Occipital lobe (tissue), 2 donors: ENCODE data around the gene AFAP1. TPM values are rescaled to one million over a fixed set of nuclear protein-coding genes. Genes with fewer than 3 reads are reported as not detected.
A peak's percentile ranks its signal among the peaks of the same experiment; 100 is the strongest.

Experiments
- DNase-seq: peaks from one replicate; lab custom pipeline; 2025; lab: John Stamatoyannopoulos, UW
- total RNA-seq: library from RNA; depleted of rRNA; stranded (reverse); fragments of >200 nt; gene quantifications from one replicate; pipeline ENCODE4 v1.2.3, GENCODE V29; 2014

The AFAP1 gene
- total RNA-seq, 1 donor from 2014 or later = 62.2 TPM

DNA sequence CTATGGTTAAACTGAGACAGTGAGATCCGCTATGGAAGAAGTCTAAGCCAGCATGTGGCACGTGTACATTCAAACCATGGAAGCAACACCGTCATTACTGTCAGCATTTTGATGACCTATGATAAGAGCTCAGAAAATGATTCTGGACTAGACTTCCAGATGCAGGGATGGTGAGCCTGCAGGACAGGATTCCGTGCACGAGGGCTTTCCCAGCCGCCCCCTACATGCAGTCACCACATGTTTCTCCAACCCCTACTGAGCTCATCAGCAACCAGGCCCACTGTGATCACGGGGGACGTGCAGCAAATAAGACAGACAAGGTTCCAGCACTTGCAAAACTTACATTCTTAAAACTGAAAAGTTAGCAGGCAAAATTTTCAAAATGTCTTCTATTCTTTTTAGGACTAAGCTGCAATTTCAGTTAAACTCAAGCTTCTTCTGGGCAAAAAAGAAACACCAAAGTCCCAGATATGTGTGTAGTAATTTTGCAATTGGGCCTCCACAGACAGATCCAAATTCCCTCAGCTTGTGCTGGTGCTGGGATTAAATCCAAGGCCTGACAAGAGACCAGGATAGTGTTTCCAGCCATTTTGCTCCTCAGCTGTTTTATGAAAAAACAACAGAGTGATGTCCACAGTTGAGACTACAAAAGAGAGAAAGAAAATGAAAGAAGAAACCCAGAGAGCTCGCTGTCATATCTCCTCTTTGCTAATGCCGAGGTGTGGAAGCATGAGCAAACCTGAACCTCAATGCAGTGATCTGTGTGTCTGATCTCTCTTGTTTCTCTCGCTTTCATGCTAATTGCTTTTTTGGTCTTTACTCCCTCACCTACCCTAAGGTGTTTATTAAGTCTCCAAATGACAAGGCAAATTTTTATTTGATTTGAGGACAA is 118.2 kb downstream of the AFAP1 start:
- DNase-seq = no peak

DNA sequence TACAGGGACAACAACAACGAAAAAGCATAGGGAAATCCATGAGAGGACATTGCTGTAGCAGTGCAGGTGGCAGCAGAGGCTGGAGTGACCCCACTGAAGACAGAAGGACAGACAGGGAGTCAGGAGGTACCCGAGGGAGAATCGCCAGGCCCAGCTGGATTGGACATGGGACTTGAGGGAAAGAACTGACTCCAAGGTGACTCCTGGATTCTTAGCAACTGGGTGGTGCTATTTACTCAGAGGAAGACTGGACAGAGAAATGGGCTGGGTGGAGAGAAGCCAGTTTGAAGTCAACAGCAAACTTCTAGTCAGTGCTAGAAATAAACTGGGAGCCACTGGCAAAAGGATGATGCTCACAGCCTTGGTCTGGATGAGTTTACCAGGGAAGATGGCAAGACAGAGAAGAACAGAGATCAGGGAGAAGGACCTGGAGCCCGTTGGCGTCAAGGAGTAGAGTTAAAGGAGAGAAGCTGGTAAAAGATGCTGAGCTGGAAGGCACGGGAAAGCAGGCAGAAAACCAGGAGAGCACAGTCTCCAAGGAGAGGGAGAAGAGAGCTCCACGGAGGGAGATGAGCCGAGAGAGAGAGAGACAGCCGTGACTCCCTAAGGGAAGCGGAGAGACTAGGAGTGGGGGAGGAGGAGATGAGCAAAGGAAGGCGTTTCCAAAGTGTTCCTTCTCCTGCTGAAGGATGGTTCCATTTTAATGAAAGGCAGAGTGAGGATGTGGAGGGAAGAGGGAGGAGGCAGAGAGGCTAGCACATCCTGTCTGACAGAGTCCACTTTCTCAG is 119.4 kb downstream of the AFAP1 start:
- no peak for DNase-seq

DNA sequence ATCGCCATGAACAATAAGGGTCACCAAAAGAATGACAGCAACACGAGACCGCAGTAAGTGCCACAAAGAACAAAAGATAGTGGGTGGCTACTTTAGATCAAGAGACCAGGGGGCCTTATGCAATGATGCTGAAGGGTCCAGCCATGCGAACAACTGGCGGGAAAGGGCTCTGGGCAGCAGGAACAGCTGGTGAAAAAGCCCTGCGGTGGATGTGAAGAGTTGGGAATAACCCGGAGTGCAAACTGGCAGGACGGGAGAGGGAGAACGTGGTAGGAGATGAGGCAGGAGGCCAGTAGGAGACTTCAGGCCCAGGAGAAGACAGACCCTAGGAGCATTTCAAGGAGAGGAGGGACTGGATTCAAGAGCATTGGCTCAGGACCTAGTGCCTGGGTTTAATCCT is 120.2 kb downstream of the AFAP1 start:
- DNase-seq = no peak

- no peak for DNase-seq
Measured at GRCh38 chr4:7818399-7818911, 121.2 kb downstream of the AFAP1 start.

DNA sequence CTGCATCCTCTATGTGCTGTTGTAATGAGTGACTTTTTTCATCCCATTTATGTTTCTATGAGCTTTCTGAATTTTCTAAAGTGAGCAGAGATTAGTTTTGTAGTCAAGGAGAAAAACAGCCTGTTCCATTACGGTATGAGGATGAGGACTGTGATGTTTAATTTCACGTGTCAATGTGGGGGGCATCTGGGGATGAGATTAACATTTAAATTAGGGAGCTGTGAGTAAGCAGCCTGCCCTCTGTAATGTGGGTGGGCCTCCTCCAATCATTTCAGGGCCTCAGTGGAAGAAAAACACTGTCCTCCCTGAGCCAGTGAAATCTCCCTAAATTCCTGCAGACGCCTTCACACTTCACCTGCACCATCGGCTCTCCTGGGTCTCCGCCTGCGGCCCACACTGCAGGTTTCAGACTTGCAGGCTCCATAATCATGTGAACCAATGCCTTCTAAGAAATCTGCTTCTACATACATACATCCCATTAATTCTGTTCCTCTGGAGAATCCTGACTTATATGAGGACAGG is 121.7 kb downstream of the AFAP1 start:
- no peak for DNase-seq

DNA sequence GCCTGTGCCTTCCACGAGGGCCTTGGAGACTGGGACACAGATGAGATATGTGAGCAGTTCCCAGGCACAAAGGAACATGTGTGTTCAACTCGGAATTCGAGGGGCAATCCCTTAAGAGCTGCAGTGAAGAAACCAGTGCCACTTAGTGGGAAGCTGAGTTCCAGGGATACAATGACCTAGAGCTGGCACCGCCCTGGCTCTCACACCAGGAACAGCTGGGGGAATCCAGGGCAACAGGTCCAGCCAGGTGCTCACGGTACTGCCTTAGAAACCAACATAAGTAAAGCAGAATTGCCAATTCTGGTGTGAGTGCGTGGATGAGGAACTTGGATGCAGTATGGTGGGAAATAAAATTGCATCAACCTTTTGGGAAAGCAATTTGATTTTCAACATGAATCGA is 122.9 kb downstream of the AFAP1 start:
- no peak for DNase-seq

- DNase-seq = no peak
Measured at GRCh38 chr4:7815981-7816380, 123.7 kb downstream of the AFAP1 start.

DNA sequence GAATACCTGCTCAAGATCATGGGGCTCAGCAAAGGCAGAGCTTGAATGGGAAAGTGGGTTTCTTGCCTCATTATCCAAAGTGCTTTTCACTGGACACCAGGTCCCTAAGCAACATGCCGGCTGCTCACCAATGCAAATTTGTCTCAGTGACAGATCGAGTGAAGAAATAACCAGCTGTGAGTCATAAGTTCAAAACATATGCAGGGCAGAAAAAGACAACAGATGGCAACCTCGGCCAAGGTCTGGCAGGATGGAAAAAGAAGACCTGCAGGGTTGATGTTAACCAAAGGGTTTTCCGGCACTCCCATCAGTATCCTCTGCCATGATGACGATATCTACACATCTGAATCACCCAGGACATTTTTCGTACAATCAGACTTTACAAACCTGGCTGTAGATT is 124.1 kb downstream of the AFAP1 start:
- DNase-seq = no peak

DNA sequence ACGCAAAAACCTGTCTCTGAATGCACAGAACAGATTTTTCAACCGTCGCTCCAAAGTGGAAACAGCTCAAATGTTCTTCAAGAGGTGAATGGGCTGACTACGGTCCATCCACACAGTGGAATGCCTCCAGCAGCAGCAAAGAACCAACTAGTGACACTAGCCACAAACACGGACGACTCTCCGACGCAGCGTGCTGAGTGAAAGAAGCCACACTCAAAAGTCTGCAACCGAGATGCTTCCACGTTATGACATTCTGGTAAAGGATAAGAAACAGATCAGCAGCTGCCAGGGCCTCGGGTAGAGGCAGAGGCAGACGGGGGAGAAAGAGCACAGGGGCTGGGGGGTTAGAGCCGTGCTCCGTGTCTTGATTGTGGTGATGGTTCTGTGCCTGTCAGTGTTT is 125.2 kb downstream of the AFAP1 start:
- DNase-seq = no peak

DNA sequence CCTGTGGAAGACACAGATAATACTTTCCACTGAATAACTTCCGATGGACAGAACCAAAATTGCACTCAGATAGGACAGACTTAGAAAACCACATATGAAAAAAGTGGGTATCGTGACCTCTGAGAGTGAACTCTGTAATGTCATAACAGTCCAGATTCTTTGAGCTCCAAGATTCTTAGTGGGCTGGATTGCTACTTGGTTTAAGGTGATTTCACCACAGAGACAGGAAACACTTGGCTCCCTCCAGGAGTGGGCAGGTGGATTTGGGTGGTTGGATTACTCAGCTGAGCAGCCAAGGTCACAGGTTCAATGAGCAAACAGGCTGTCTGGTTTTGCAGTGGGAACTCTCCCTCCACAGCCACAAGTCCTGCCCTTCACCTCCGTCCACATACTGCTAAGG is 126.0 kb downstream of the AFAP1 start:
- no peak for DNase-seq

GRCh38 chr4:7812921-7813320 is 126.7 kb downstream of the AFAP1 start:
- DNase-seq = no peak

DNA sequence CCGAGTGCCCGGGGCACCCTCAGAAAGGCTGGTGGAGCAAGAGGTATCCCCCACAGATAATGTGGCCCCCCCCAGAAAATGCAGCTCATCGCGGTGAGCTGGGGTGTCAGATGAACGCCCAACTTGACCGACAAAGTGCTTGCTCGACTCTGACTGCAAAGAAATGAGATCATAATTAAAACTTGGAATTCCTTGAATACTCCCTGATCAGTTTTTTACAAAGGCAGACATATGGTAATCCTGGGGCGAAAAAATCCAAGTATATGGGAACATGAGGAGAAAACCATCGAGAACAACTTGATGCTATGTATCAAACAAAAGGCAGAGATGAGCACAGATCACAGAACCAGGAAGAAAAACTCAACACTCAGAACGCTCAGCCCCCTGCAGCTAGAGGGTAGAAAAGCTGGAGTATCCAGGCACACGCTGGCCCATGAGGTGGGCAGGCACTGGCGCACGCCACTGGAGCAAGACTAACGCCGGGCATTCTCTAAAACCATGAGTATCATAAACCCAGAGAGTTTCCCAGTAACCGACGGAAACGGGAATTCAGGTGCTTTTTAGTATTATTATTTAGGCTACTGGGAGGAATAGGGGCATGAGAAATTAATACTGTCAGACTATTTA is 127.3 kb downstream of the AFAP1 start:
- DNase-seq = no peak

DNA sequence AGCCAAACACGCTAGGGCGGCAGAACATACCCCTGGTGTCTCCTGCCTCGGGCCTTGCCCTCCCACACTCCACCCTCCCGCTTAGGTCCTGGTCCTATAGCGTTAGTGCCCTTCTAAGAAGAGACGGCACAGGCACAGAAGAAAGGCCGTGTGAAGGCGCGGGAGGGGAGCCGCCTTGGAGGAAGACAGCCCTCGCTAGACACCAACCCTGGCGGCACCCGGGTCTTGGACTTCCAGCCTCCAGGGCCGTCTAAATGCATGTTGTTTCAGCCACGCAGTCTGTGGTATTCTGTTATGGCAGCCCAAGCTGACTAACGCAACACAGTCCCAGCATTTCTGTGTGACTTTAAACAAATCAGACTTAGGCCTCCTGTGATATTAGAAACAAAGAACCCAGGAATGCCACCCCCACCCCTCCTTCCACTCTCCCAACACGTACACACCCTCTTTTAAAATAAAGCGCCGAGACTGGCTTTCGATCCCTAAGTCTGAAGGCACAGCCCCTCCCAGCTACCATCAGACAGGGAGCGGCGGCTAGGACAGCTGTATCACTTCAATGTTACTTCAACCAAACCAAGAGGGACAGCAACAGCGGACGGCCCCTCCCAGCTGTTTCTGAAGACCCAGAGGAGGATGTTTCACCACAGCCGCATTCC is 128.0 kb downstream of the AFAP1 start:
- no peak for DNase-seq

DNA sequence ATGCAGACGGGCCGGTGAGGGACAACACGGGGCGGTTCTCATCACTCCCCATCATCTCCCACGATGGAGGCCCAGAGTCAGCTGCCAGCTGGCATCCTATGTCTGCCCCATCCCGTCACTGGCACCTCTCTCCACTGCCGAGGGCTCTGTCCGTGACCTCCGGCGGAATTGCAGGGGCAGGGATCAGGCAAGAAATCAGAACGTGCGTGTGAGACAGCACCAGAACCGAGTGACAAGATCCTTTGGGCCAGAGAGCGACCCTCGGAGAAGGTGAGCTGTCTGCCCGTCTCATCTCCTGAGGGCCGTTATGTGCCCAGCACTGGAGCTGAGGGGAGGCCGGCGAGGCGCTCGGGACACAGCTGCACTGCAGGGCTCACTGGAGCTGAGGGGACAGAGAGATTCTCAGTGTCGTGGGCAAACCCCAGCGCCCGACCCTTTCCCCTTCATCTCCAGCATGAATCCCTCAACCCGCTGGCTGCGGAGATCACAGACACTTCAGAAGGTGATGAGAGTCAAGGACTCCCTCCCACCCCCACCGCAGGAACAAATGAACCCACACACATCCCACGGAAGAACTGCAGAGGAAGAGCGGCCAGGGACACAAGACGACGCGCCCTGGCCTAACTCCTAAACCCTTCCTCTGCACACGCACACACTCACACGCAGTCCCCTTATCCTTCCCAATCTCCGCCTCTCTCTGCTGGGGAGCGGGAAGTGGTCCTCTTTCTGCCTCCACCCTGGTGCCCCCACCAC is 128.7 kb downstream of the AFAP1 start:
- DNase-seq = no peak

DNA sequence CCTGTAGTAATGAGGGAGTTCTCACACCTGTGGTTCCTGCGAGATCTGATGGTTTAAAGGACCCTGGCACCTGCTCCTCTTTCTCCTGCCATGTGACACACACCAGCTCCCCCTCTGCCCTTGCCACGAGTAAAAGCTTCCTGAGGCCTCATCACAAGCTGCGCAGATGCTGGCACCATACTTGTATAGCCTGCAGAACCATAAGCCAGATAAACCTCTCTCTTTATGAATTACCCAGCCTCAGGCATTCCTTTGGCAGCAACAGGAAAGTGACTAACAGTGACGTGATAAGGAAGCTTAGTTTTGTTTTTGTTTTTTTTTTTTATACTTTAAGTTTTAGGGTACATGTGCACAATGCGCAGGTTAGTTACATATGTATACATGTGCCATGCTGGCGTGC is 130.9 kb downstream of the AFAP1 start:
- DNase-seq = no peak

DNA sequence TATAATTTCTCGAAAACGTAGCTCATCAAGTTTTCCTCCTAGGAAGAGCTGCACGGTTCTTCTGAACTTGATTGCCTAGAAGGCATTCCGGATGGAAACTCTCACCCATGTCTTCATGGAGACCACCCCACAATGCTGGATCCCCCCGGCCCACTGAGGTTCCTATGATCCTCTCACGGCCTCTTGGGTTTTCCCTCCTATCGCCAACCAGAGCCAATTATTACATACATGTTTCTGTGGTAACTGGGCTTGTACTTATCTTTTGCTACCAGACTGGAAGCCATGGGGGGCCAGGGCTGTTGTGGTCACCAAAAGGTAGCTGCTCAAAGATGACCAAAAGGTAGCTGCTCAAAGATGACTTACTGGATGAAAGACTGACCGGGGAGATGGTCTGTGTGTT is 131.5 kb downstream of the AFAP1 start:
- no peak for DNase-seq

DNA sequence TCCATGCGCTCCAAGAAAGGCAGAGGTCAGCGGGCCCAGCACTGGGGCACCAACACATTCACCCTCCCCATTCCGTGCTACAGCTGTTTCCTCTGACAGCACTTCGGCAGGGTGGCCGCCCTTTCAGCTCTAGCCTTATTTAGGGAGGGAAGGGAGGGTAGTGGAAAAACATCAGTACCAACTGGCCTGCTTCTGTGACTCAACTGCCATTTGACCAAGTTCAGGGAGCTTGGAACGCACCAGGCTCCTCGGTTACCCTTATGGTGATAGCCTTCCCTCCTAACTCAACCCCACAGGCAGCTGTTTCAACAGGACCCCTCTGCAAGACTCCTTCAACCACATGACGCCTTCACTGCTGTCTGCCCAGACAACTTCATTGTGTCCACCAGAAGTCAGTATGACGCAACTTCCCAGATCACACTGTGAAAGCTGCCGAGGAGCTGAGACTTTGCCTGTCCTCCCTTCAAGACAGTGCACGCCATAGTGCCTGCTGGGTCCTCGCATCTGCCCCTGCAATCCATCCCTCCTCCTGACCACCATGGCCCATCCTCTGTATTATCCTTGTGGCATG is 132.2 kb downstream of the AFAP1 start:
- DNase-seq = no peak

DNA sequence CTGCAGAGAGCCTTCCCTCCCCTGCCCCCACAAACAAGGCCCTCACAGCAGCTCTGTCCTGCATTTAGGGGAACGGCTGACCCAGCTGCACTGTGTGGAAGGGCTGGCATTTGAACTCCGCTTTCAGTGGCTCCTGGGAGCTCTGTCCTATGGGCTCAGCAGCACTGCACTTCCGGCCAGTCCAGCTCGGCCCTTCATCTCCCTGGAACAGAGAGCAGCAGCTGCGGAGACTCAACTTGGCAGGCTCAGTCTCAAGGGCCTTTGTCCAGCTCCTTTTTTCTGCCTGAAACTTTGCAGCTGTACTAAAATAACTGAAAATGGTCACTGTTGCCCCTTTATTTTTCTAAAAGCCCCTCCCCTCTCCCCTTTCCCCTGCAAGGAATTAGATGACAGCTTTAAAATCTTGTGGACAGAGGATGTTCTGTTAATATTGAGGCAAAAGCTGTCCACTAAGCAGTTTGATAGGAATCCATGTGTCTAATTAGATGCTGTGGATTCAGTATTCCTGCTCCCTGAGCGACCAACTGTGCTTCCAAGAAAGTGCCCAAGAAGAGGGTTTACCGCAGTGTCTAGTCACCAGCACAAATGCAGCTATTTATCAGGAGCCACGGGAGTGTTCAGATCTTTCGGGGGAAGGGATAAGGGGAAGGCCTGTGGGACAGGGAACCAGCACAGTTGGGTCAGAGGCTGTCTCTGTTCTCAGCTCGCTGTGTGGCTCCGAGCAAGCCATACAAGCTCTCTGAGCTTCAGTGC is 133.1 kb downstream of the AFAP1 start:
- peak; percentile 37 for DNase-seq

DNA sequence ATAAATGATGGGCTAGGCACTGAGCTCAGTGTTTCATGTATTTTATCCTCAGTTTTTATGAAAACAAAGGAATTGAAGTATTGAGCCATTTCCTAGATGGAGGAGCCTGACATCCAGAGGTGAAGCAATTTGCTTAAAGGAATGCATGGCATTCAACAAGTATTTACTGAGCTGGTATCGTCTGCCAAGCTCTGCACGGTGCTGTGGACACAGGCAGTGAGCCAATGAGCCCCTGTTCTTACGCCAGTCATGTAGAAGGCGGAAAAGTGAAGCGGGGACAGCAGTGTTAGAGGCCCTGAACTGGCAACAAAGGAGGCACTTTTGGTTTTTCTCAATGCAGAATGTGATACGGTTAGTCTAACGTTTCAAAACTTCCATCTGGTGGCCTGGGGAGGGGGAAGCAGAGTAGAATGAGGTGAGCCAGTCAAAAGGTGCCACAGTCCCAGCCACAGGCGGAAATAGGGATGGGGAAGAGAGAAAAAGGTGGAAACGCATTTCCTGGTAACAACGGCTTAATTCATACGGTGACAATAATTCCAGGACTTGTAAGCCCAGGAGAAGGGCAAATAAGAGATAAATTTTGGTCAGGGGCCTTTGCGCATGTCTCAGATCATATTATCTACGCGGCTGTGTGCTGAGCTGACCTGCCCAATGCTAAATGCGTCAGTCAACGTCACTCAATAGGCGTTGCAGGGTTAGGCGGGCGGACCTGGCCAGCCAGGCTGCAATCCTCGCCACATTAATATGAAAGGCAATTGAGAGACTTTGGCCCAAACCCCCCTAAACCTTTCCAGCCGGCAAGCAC is 133.9 kb downstream of the AFAP1 start:
- no peak for DNase-seq
